GM18909 (cell line): ENCODE results near the gene SIL1.

Source experiments
- ATAC-seq: cut with Tn5 transposase; IDR thresholded peaks from one replicate; pipeline ENCODE4 v1.9.1; 2021; ENCODE audit warnings: mild to moderate bottlenecking; ENCODE audit not compliant: unreplicated experiment, poor library complexity

Gene SIL1

DNA sequence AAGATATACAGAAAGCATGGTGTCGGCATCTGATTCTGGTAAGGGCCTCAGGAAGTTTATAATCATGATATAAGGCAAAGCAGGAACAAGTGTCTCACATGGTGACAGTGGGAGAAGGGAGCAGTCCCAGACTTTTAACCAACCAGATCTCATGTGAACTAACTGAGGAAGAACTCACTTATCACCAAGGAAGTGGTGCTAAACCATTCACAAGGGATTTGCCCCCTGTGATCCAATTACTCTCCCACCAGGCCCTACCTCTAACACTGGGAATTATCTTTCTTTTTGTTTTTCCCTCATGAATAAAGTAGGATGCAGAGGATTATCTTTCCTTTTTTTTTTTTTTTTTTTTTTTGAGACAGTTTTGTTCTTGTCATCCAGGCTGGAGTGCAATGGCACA, 199.6 kb downstream of the SIL1 start:
- no peak for ATAC-seq

DNA sequence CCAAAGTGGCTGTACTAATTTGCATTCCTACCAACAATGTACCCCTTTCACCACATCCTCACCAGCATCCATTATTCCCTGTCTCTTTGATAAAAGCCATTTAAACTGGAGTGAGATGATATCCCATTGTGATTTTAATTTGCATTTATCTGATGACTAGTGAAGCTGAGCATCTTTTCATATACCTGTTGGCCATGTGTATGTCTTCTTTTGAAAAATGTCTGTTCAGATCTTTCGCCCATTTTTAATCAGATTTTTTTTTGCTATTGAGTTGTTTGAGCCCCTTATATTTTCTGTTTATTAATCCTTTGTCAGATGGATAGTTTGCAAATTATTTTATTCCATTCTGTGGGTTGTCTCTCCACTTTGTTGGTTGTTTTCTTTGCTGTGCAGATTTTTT, 202.0 kb downstream of the SIL1 start:
- ATAC-seq: no peak

DNA sequence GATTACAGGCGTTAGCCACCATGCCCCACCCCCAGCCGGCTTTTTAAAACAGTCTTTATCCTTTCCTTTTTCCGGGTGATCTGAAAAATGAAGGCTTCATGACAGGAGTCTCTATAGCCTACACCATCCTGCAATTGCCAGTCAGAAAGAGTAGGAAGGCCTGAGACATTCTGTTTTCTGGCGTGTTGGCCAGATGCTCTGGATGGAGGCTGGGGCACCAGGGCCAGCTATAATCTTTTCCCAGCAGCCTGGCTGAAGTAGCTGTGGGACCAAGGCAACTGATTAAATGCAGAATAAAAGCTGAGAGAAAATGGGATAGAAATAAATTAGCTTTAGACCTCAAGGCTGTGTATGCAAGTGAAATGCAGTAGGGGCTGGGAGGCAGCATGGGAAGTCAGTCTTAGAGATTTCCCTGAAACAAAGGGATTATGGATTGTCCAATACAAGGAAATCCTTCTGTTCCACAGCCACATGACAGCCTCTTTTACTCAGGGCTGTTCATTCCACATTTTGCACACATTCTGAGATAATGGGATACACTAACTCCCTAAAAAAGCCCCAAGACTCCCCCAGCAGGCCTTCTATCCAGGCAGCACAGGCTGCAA, 207.1 kb downstream of the SIL1 start:
- ATAC-seq: no peak

DNA sequence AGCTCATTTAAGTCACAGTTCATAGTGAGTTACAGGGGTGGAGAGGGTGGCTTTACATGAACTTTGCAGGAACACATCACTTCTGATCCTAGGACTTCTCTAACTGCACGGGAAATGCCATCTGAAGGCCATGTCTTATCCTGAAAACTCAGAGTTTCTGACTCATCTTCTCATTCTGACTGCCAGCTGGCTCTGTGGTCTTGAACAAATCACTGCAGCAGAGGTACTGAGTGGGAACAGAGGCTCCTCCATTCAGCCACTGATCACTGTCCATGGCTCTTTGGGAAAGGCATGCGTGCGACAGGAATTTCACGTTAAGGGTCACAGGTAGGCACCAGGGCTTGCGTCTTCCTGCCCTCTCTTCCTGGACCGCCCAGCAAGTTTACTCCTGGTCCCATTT, 208.4 kb downstream of the SIL1 start:
- ATAC-seq: no peak

- ATAC-seq: no peak
Observed at GRCh38 chr5:138986186-138986800, 211.9 kb downstream of the SIL1 start.

- ATAC-seq: no peak
Observed at GRCh38 chr5:138985683-138986082, 212.5 kb downstream of the SIL1 start.

DNA sequence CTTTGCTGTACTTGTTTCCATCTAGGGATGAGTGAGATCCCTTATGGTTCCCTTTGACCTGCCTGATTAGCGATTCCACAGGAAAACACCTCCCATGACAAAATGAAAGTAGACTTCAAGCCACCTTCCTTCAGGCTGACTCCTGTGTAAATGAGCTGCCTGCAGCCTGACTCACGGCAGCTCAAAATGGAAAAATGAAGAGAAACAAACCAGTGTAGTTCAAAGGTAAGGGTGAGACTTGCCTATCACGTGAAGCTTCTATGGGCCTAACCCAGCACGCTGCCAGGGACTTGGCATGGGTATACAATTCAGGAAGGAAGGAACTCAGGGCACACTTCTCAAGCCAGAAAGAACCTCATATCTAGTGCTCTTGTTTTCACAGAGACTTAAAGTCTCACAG, 212.9 kb downstream of the SIL1 start:
- ATAC-seq: no peak

- ATAC-seq: no peak
Observed at GRCh38 chr5:138983984-138984383, 214.2 kb downstream of the SIL1 start.

GRCh38 chr5:138981586-138981985, 216.6 kb downstream of the SIL1 start:
- ATAC-seq: no peak

DNA sequence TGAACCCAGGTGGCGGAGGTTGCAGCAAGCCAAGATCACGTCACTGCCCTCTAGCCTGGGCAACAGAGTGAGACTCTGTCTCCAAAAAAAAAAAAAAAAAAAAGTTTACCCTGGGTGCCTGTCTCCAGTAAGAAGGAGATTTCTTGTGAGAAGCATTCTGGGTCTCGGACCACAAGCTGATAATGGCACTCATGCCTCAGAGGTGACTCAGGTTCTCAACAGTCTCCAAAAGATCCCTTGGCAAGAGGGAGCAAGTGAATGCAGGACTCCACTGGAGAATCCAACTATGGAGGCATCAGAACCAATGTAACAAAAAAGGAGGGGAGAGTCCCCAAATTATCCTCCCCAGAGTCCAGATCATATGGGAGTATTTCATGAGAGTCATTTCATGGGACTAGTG, 217.0 kb downstream of the SIL1 start:
- ATAC-seq: no peak

DNA sequence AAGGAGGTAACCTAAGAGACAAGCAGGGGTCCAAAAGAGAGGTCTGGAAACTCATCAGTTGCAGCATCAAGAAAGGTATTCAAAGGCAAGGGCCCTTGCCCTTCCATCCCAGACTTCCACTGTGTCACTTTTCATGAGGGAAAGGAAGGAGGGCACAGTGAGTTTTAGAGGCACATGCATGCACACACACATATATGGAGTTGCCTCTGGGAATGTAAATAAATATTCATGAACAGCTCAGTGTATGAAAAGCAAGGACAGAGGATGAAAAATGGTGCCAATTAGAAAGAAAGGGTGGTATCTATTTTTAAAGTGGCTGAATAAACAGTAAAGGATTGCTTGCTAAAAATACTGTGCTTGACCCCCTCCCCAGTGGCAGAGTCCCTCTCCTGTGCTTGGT, 217.7 kb downstream of the SIL1 start:
- no peak for ATAC-seq

DNA sequence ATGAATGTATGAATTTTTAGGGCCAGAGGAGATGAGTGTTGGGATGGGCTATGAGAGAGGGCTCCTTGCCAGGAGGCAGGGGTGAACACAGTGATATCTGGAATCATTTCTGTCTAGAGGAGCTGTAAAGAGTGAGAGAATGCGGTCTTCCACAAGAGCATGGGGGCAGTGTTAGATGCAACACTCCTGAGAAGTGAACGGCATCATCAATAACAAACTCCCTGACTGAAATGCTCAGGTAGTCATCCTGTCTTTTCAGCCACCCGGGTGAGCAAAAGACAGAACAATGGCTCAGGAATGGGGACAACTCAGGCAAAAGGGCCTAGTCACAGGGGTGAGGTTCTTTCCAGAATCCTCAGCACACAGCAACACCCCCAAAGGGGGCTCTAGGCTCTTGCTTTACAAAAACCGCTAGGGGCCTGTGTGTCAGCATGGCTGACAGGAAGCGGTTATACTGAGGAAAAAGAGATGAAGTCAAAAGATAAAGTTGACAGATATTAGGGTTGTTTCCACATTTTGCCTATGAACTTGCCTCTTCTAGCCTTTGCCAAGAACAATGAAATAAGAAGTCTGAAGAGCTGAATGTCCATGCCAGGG, 218.4 kb downstream of the SIL1 start:
- ATAC-seq: no peak

GRCh38 chr5:138978581-138978980, 219.6 kb downstream of the SIL1 start:
- no peak for ATAC-seq

DNA sequence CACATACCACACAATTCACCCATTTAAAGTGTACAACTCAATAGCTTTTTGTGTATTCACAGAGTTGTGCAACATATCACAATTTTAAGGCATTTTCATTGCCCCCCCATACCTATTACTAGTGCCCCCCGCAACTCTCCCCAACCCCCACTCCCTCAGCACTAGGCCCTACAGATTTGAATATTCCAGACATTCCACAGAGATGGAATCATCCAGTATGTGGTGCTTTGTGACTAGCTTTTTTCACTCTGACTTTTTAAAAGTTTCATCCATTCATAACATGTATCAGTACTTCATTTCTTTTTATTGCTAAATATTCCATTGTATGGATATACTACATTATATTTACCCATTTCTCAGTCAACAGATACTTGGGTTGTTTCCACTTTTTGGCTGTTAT, 220.1 kb downstream of the SIL1 start:
- no peak for ATAC-seq

- no peak for ATAC-seq
Observed at GRCh38 chr5:138975098-138975847, 222.9 kb downstream of the SIL1 start.

DNA sequence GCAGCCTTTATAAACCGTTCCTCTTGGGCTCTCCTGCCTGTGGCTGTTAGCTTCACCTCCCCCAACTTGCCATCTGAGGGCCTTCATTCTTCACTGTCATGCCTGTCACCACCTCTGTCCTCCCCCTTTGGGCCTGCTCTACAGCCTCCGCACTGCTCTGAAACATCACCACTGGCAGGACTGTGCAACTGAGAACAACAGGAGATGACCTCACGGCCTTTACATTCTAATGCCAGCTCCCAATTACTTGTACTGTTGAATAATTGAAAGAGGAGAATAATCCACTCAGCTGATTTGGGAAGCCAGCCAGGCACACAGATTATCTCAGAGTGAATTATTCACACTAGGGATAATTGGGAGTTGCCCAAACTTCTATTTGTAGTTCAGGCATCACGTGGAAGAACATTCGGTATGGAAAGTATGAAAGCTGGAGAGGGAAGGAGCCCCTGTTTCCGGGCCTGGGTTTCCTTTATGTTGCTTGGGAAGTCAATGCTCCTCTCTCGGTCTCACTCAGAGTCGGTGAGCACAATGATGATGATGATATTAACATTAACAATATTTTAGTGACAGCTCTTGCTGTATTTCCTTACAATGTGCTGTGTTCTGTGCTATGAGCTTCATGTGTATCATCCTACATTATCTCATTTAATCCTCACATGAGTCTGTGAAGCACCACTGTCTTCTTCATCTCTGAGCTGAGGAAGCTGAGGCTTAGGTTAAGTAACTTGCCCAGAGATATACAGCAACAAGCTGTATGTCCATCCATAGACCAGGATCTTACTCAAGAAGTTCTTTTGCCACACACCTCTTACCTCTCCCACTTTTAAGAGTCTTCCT, 223.7 kb downstream of the SIL1 start:
- ATAC-seq: no peak

DNA sequence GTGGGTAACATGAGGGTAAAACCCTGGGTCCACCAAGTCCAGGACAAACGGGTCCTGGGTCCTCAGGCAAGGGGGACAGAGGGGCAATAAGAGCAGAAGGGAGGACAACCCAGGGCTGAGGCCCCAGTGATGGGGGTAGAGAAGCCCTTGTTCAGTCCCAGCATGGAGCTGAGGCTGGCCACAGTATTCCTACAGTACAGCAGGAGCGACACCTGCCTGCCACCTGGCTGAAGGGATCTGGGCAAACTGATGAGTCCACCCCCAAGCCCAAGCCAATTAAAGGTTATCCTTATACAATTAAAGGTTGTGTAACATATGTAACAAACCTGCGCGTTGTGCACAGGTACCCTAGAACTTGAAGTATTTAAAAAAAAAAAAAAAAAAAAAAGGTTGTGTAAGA, 225.3 kb downstream of the SIL1 start:
- ATAC-seq: no peak

DNA sequence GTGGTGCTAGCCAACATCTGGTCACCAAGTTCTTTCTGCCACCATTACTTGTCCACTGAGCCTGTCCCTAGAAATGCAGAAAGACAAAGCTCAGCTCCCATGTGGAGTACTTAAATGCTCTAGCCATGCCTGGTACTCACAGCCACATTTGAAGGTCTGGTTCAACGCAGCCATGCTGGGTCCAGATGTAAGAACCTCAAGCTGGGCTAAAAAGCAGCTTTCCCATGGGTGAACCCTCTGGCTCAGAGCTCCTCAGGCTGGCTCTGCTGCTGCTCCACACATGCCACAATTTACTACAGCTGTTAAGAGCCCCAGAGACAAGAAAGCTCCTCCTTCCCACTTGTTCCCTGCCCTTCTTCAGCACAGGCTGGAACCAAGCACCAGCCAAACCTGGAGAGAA, 225.9 kb downstream of the SIL1 start:
- no peak for ATAC-seq

- no peak for ATAC-seq
Observed at GRCh38 chr5:138969323-138970002, 228.7 kb downstream of the SIL1 start.

- ATAC-seq: no peak
Observed at GRCh38 chr5:138968601-138969000, 229.6 kb downstream of the SIL1 start.
